ENCODE measurements around the gene KIF16B. TPM values are rescaled to one million over a fixed set of nuclear protein-coding genes. Genes with fewer than 3 reads are reported as not detected.

The KIF16B gene
- total and polyA plus RNA-seq, 2 donors (not counting 3 experiments of a cell fraction or from before 2014, with no cell fraction given) = 2.9 to 8.8 TPM

- ChIA-PET POLR2A (no interaction called here), CTCF (no interaction called here)
- Histone ChIP-seq H3K27ac (ENCODE audit: insufficient read depth, low read depth, low read length) (no peak overlapping the region), H3K9me1 (replicated peaks; ENCODE audit: control insufficient read depth, extremely low read depth, insufficient read depth, low read length) (no peaks in the 10 kb centered on the region), H4K20me1 (replicated peaks; ENCODE audit: control insufficient read depth, extremely low read depth, insufficient read depth, low read length) (no peaks in the 10 kb centered on the region), H3K4me2 (ENCODE audit: insufficient read depth, low read length) (no peak overlapping the region), H3K4me3 (replicated peaks in 1 of 3; ENCODE audit: insufficient read depth in 1 of 3, low read depth in 1 of 3, low read length in 3 of 3) (no peak overlapping the region), H2AFZ (ENCODE audit: low read depth, low read length) (no peak overlapping the region), H3K79me2 (ENCODE audit: control insufficient read depth, insufficient read depth, low read length) (no peaks in the 10 kb centered on the region), H3K36me3 (ENCODE audit: control insufficient read depth in 2 of 2, extremely low read depth in 1 of 2, insufficient read depth in 2 of 2, low read length in 2 of 2) (no peaks in the 10 kb centered on the region), H3K4me1 (ENCODE audit: control insufficient read depth, extremely low read depth, insufficient read depth, low read length) (no peaks in the 10 kb centered on the region), H3K27me3 (ENCODE audit: control insufficient read depth in 2 of 2, insufficient read depth in 2 of 2, low read length in 2 of 2) (no peaks in the 10 kb centered on the region), H3K9me3 (replicated peaks; ENCODE audit: control insufficient read depth, insufficient read depth, low read length) (no peaks in the 10 kb centered on the region), H3K9ac (replicated peaks; ENCODE audit: extremely low read depth, insufficient read depth, low read length) (no peak overlapping the region)
- DNase-seq (ENCODE audit: low read depth, low spot score) (no peak), FAIRE-seq (no peak)
- intact Hi-C loops (cut with micrococcal nuclease) (no loop called here), dilution Hi-C loops (cut with MboI; ENCODE audit: extremely low pct_ligation_motif_present, low sequenced_read_pairs) (no loop called here)
- TF ChIP-seq MYC (IDR thresholded peaks at IDR 0.05; ENCODE audit: low read depth, low read length) (no peak), FOS (IDR thresholded peaks at IDR 0.05; ENCODE audit: borderline replicate concordance, insufficient read depth, low read length) (no peak), EZH2 (IDR thresholded peaks at IDR 0.05; ENCODE audit: borderline replicate concordance, low read depth, low read length, severe bottlenecking) (no peak), MAX (IDR thresholded peaks at IDR 0.05; ENCODE audit: insufficient read depth, insufficient read length) (no peak), GATA2 (IDR thresholded peaks at IDR 0.05; ENCODE audit: insufficient read depth, insufficient read length, low read depth, low read length) (no peak), JUN (IDR thresholded peaks at IDR 0.05; ENCODE audit: borderline replicate concordance, insufficient read depth, insufficient read length, low read depth) (no peak), POLR2AphosphoS5 (IDR thresholded peaks at IDR 0.05; ENCODE audit: insufficient read depth, low read depth, low read length) (no peak), POLR2A (IDR thresholded peaks at IDR 0.05; ENCODE audit: low read depth, low read length) (no peak), CTCF (IDR thresholded peaks at IDR 0.05; ENCODE audit: extremely low read depth in 1 of 2, insufficient read depth in 1 of 2, low read depth in 1 of 2, low read length in 2 of 2) (no peak)
- no TSS peak for BruUV-seq (replicated peaks)
These were observed 15.0 kb upstream of the KIF16B start for GRCh38 chr20:16588241-16588640.
